ENCODE results near the gene ECM1.
A peak's percentile ranks its signal among the peaks of the same experiment; 100 is the strongest.

Gene ECM1

GRCh38 chr1:150528196-150528595 is 20.3 kb downstream of the ECM1 start:
- no peaks in the 10 kb centered on the region for H3K27me3 ChIP-seq (replicated peaks)
- H3K36me3 ChIP-seq (replicated peaks) = no peaks in the 10 kb centered on the region
- no peak overlapping the region for H3K27ac ChIP-seq
- DNase-seq = peak; percentile 51
- in situ Hi-C loops (cut with HindIII; ENCODE audit: low pct_ligation_motif_present, low sequenced_read_pairs) = no loop called here
- TF ChIP-seq CTCF (IDR thresholded peaks at IDR 0.05; ENCODE audit: low read depth, low read length, missing control alignments) = no peak
- no peak overlapping the region for H3K4me3 ChIP-seq (ENCODE audit: low read depth, low read length)

GRCh38 chr1:150529017-150529416 is 21.1 kb downstream of the ECM1 start:
- DNase-seq = no peak
- TF ChIP-seq CTCF (IDR thresholded peaks at IDR 0.05; ENCODE audit: low read depth, low read length, missing control alignments) = no peak
- H3K36me3 ChIP-seq (replicated peaks) = no peaks in the 10 kb centered on the region
- H3K27me3 ChIP-seq (replicated peaks) = no peaks in the 10 kb centered on the region
- in situ Hi-C loops (cut with HindIII; ENCODE audit: low pct_ligation_motif_present, low sequenced_read_pairs) = no loop called here
- no peak overlapping the region for H3K4me3 ChIP-seq (ENCODE audit: low read depth, low read length)
- H3K27ac ChIP-seq = no peak overlapping the region

- in situ Hi-C loops (cut with HindIII; ENCODE audit: low pct_ligation_motif_present, low sequenced_read_pairs) = no loop called here
These were observed 22.7 kb downstream of the ECM1 start for GRCh38 chr1:150530491-150531159.

GRCh38 chr1:150532860-150533259 is 25.0 kb downstream of the ECM1 start:
- no peak for DNase-seq
- H3K36me3 ChIP-seq (replicated peaks) = no peaks in the 10 kb centered on the region
- TF ChIP-seq CTCF (IDR thresholded peaks at IDR 0.05; ENCODE audit: low read depth, low read length, missing control alignments) = no peak
- in situ Hi-C loops (cut with HindIII; ENCODE audit: low pct_ligation_motif_present, low sequenced_read_pairs) = no loop called here
- no peak overlapping the region for H3K27ac ChIP-seq
- H3K4me3 ChIP-seq (ENCODE audit: low read depth, low read length) = no peak overlapping the region
- H3K27me3 ChIP-seq (replicated peaks) = no peaks in the 10 kb centered on the region

More at GRCh38 chr1:150530491-150531159, 22.7 kb downstream of the ECM1 start:
- Histone ChIP-seq H3K27ac (no peak overlapping the region), H3K4me3 (ENCODE audit: low read depth, low read length) (no peak overlapping the region), H3K36me3 (replicated peaks) (no peaks in the 10 kb centered on the region), H3K27me3 (replicated peaks) (no peaks in the 10 kb centered on the region)
- no peak for DNase-seq
- TF ChIP-seq CTCF (IDR thresholded peaks at IDR 0.05; ENCODE audit: low read depth, low read length, missing control alignments) = no peak

- DNase-seq = no peak
- no peaks in the 10 kb centered on the region for H3K27me3 ChIP-seq (replicated peaks)
- H3K36me3 ChIP-seq (replicated peaks) = no peaks in the 10 kb centered on the region
- TF ChIP-seq CTCF (IDR thresholded peaks at IDR 0.05; ENCODE audit: low read depth, low read length, missing control alignments) = no peak
- H3K4me3 ChIP-seq (ENCODE audit: low read depth, low read length) = no peak overlapping the region
- in situ Hi-C loops (cut with HindIII; ENCODE audit: low pct_ligation_motif_present, low sequenced_read_pairs) = no loop called here
- H3K27ac ChIP-seq = no peak overlapping the region
These were observed 26.1 kb downstream of the ECM1 start for GRCh38 chr1:150534002-150534401.
